Mesothelial cell of epicardium (in vitro differentiated cells): Measurements from ENCODE around the gene C3orf18. TPM values are rescaled to one million over a fixed set of nuclear protein-coding genes. Genes with fewer than 3 reads are reported as not detected.
A peak's percentile ranks its signal among the peaks of the same experiment; 100 is the strongest.

Source experiments
- DNase-seq, 2 experiments: peaks; one replicate each; pipeline ENCODE4 v3.0.0; 2021; ENCODE audit warnings: low spot score in 2 of 2; ENCODE audit not compliant: unreplicated experiment in 2 of 2
- H3K27ac Mint-ChIP-seq: 2 replicates; pipeline ENCODE4 v1.8.0; 2021; ENCODE audit warnings: mixed read lengths
- H3K27me3 Mint-ChIP-seq: 2 replicates; pipeline ENCODE4 v1.8.0; 2021; ENCODE audit warnings: low read depth, mixed read lengths
- H3K36me3 Mint-ChIP-seq: 2 replicates; pipeline ENCODE4 v1.8.0; 2021; ENCODE audit warnings: mixed read lengths
- H3K4me1 Mint-ChIP-seq: 2 replicates; pipeline ENCODE4 v1.8.0; 2021; ENCODE audit warnings: mixed read lengths
- H3K4me3 Mint-ChIP-seq: 2 replicates; pipeline ENCODE4 v1.8.0; 2021; ENCODE audit warnings: mild to moderate bottlenecking, moderate library complexity, mixed read lengths
- H3K9me3 Mint-ChIP-seq: 2 replicates; pipeline ENCODE4 v1.8.0; 2021; ENCODE audit warnings: mixed read lengths
- total RNA-seq: library from RNA; stranded (reverse); gene quantifications from 3 replicates; pipeline ENCODE4 v1.2.1, GENCODE V29; 2021
- TF ChIP-seq, protein P1 (sequence below): fragments of 200-600 bp; sonication (generic); IDR thresholded peaks from one replicate; pipeline ENCODE4 v1.5.0; 2021; ENCODE audit warnings: antibody characterized with exemption; ENCODE audit not compliant: unreplicated experiment

C3orf18 gene
- total RNA-seq, 1 donor from 2014 or later, result 15.1 TPM

DNA sequence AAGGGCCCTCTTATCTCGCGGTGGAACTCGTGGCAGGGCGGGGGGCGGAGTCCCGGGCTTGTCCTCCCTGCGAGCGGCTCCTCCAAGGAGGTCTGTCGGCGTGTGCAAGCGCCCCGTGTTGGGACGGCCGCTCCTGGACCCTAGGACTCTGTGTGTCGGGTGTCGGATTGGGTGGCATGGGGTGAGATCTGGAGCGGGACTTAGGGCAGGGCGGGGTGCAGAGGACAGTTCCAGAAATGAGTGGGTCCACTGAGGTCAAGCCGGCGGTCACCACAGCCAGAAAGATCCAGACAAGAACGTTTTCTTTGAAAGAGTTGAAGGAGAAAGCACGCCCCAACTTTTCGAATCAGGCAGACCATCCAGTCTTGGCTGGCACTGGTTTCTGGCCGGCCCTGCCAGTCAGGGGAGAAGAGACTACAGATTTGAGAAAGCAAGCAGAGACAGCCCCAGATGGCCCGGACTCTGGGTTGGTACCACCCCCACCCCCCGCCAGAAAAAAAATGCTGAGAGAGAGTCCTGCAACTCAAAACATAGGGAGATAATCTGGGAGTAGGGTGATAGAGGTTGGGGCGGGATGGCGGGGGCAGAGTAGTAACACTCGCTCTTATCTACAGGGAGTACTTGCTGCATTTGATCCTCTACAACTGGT, 44.8 kb upstream of the C3orf18 start:
- H3K27me3 Mint-ChIP-seq, result peaks cover 5% of the 10 kb centered on the region
- peak overlapping the region; percentile 96 for H3K27ac Mint-ChIP-seq
- TF ChIP-seq, protein P1, sequence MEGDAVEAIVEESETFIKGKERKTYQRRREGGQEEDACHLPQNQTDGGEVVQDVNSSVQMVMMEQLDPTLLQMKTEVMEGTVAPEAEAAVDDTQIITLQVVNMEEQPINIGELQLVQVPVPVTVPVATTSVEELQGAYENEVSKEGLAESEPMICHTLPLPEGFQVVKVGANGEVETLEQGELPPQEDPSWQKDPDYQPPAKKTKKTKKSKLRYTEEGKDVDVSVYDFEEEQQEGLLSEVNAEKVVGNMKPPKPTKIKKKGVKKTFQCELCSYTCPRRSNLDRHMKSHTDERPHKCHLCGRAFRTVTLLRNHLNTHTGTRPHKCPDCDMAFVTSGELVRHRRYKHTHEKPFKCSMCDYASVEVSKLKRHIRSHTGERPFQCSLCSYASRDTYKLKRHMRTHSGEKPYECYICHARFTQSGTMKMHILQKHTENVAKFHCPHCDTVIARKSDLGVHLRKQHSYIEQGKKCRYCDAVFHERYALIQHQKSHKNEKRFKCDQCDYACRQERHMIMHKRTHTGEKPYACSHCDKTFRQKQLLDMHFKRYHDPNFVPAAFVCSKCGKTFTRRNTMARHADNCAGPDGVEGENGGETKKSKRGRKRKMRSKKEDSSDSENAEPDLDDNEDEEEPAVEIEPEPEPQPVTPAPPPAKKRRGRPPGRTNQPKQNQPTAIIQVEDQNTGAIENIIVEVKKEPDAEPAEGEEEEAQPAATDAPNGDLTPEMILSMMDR, result no peak
- no peaks in the 10 kb centered on the region for H3K36me3 Mint-ChIP-seq
- peaks cover 53% of the 10 kb centered on the region for H3K4me1 Mint-ChIP-seq
- no peaks in the 10 kb centered on the region for H3K9me3 Mint-ChIP-seq
- DNase-seq, result no peak
- peak overlapping the region; percentile 79 for H3K4me3 Mint-ChIP-seq

DNA sequence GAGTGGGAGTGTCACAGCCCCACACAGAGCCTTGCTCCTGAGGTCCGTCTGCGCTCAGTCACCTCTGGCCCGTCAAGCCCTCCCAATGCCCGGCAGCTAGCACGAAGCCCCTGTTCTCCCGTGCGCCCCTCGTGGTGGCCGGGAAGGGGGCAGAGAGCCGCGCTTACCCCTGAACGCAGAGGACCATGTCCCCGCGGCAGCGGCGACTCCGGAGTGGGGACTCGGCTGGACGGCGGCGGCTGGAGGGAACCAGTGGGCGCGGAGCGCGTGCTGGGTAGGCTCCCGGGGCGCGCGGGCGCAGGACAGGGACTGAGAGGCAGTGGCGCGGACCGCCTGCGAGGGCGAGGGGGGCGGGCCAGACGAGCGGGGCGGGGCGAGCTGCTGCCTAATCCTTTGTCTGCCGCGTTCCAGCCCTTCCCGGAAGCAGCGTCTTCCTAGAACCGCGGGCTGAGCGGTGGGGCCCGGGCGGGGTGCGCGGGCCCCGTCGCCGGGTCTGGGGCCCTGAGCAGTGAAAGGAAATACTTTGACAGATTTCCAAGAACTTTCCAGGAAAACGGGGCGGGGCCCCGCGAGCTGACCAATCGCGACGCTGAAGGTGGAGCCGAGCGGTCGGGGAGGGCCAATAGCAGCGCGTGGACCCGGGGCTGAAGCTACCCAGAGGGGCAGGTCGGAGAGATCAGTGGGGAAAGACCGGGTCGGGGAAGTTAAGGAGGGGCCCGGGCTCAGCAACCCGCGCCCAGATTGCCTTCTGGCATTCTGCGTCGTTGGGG, 44.1 kb upstream of the C3orf18 start, which contains the start of gene CISH:
CISH (minus strand) TSS at position 311 of the 770 bp plus-strand sequence; CDS start at position 187, 124 bp downstream.
- TF ChIP-seq, protein P1, result peak; percentile 58
- H3K9me3 Mint-ChIP-seq, result no peaks in the 10 kb centered on the region
- peak within 1 kb of the TSS; percentile 96 for H3K27ac Mint-ChIP-seq
- peak; percentile 88 to 95 for DNase-seq
- no peaks in the 10 kb centered on the region for H3K36me3 Mint-ChIP-seq
- H3K4me1 Mint-ChIP-seq, result peaks cover 53% of the 10 kb centered on the region
- H3K27me3 Mint-ChIP-seq, result peaks cover 5% of the 10 kb centered on the region
- peak within 1 kb of the TSS; percentile 79 for H3K4me3 Mint-ChIP-seq

GRCh38 chr3:50610992-50611463, 43.5 kb upstream of the C3orf18 start:
- Mint-ChIP-seq H3K27me3 (peaks cover 5% of the 10 kb centered on the region), H3K36me3 (no peaks in the 10 kb centered on the region), H3K9me3 (no peaks in the 10 kb centered on the region), H3K4me1 (peaks cover 47% of the 10 kb centered on the region), H3K27ac (peak overlapping the region; percentile 89), H3K4me3 (peak overlapping the region; percentile 79)
- no peak for DNase-seq
- TF ChIP-seq, protein P1, result no peak

GRCh38 chr3:50610181-50610971, 42.8 kb upstream of the C3orf18 start:
- peaks cover 5% of the 10 kb centered on the region for H3K27me3 Mint-ChIP-seq
- H3K36me3 Mint-ChIP-seq, result peaks cover under 1% of the 10 kb centered on the region
- peak overlapping the region; percentile 79 for H3K4me3 Mint-ChIP-seq
- H3K9me3 Mint-ChIP-seq, result no peaks in the 10 kb centered on the region
- H3K4me1 Mint-ChIP-seq, result peaks cover 46% of the 10 kb centered on the region
- TF ChIP-seq, protein P1, result no peak
- peak overlapping the region; percentile 89 for H3K27ac Mint-ChIP-seq
- DNase-seq, result peak; percentile 43 to 55

GRCh38 chr3:50609763-50610085, 42.2 kb upstream of the C3orf18 start:
- TF ChIP-seq, protein P1, result no peak
- Mint-ChIP-seq H3K27me3 (peaks cover 5% of the 10 kb centered on the region), H3K9me3 (no peaks in the 10 kb centered on the region), H3K27ac (peak overlapping the region; percentile 61), H3K4me3 (peak overlapping the region; percentile 44), H3K36me3 (peaks cover 2% of the 10 kb centered on the region), H3K4me1 (peaks cover 46% of the 10 kb centered on the region)
- DNase-seq, result no peak
